ENCODE results near the gene RXRA.

Gene RXRA

DNA sequence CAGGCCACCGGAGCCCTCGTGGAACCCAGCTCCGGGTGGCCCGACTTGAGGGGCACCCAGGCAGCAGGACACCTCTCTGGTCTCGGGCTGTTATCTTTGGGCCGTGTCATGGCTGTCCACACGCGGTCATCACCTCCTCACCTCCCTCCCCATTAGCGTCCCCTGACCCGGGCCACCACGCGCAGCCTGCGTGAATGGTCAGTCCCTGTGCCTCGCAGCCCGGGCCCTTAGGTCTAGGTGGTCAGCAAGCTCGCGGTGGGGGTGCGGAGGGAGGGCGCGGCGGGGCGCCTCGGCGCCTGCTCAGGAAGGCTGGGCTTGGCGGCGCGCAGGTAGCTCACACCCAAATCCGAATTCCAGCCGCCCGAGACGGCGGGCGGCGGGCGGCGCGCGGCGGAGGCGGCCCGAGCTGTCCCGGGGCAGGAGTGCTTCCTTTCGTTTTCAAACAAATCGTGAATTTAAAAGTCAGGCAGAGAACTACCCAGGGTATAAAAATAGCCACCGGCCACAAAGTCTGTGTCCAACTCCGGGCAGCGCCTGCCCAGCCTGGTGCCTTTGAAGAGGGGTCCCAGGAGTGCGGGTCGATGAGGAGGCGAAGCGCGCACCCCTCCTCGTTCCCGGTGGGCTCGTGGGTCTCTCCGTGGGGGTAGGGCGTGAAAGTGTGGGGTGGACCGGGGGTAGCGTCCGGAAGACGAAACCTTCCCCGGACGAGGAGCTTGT is 1.0 kb upstream of the RXRA start:
- no peak for DNase-seq

DNA sequence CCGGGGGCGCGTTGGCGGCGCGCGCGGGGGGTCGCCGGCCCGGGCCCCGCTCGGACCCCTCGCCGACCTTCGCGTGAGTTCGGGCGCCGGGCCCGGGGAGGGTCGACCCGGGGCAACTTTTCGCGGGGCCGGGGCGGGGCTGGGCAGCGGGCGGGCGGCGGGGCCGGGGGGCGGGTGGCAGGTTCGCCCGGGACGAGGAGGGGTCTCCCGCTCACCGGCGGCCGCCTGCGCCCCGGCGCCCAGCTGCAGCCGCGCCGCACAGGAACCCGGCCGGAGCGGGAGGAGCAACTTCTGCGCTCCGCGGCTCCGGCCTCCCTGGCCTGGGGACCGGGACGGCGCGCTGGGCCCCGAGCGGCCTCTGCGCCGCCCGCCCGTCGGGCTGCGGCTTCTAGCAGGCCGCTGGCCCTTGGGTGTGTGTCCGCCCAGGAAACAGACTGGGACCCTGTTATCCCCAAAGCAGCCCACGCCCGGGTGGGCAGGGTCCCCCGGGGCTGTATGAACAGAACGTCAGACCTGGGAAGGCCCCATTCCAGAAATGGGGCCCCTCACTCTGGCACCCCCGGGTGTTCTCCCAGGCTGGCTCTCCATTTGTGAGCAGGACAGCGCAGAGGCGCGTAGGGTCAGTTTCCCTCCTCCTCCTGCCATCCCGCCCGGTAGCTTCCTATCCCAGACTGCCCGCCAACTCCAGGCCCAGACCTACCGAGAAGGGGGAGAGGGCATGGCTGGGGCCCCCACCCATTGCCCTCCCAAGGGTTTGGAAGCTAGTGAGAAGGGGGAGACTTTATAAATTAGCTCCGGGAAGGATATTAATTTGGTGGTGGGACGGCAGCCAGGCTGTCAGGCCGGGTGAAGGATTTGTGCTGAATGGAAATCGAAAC is 708 bp downstream of the RXRA start:
- no peak for DNase-seq

GRCh38 chr9:134327671-134328231 is 1.5 kb downstream of the RXRA start:
- no peak for DNase-seq

GRCh38 chr9:134328341-134328840 is 2.1 kb downstream of the RXRA start:
- DNase-seq, result no peak

DNA sequence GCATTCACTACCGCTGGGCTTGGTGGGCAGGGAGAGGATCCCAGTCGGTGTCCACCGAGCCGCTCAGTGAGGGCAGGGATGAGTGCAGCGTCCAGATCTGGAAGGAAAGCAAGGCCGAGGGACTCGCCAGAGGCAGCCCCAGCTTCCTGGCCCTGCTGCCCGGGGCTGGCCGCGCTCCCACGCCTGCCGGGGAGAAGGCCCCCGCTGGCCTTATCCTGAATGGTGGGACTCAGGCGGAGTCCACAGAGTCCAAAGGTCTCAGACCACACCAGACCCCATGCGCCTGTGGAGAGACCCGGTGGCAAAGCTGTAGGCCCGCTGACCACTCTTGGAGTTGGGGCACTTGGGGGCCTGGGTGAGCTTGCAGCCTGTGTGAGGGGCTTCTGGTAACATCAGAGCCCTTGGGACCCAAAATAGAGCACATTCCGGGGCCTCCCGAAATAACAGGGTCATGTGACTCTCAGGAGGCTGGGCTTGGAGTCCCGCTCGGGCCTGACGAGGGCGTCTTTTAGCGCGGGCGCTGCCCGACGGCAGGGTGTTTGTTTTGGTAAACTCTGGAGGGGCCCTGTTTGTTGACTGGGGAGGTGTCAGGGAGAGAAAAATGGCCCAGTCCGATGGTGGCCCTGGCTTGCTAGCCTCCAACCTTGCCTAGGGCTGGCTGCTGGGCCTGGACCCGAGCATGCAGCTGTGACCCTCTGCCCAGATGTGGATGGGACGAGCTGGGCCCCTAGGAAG is 2.8 kb downstream of the RXRA start:
- DNase-seq, result no peak

GRCh38 chr9:134329576-134329855 is 3.3 kb downstream of the RXRA start:
- DNase-seq, result no peak

DNA sequence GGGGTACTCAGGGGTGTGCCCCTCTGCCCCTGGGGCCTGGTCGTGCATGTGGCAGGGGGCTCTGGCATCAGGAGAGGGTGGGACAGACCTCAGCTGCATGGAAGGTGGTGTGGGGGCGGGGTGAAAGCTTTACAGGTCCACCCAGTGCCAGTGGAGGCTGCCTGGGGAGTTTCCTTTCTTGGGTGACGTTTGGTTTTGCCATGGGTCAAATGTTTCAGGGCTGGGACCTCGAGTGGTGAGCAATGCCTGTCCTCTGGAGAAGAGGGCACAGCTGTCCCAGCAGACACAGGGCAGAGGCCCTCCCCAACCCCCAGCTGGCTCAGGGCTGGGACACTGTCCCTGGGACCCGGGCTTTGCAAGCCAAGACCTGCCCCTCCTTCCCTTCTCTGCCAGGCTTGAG is 3.6 kb downstream of the RXRA start:
- no peak for DNase-seq

DNA sequence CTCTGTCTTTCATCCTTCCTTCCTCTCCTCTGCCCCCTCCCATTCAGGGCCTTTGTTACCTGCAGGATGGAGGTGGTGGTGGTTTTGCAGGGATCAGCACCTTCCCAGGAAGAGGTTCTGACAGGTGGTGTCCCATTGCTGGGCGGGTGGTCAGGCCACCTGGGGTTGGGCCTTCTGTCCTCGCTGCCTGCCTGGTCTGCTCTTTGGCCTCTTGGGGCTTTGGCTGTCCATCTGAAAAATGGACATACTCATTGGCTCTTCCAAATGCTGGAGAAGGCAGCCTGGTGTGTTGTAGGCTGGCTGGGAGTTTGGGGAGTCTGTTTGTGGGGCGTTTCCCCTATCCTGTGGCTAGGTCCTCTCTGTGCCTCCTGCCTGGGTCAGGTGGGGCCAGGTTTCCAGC is 4.3 kb downstream of the RXRA start:
- no peak for DNase-seq

GRCh38 chr9:134331186-134332025 is 5.2 kb downstream of the RXRA start:
- DNase-seq, result no peak

- no peak for DNase-seq
Measured at GRCh38 chr9:134332266-134332665, 6.0 kb downstream of the RXRA start.

- no peak for DNase-seq
Measured at GRCh38 chr9:134332841-134333233, 6.6 kb downstream of the RXRA start.

DNA sequence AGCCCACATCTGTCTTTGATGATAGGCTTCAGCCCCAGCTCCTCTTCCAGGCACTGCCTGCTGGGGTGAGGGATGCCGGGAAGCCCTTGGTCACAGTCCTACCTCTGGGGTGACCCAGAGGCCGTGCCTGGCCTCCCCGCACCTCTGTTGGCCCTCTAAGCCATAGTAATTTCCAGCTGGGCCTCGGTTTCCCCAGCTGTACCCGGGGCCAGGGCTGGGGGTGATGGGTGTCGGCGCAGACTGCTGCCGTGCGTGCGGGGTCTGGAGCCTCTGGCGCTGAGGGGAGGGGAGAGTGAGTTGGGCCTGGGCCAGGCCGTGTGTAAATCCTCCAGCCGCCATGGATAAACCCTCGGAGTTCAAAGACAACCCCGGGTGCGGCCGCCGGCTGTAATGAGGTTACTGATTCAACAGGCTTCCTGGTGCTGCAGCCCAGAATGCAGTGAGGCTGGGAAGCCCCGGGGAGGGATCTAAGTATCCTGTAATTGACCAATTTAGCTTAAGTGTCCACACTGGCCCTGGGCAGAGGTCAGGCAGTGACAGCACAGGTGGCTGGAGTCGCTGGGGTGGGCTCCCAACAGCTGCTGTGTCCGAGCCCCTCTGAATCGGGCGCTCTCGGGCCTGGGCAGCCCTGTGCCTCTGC is 7.1 kb downstream of the RXRA start:
- DNase-seq, result no peak

DNA sequence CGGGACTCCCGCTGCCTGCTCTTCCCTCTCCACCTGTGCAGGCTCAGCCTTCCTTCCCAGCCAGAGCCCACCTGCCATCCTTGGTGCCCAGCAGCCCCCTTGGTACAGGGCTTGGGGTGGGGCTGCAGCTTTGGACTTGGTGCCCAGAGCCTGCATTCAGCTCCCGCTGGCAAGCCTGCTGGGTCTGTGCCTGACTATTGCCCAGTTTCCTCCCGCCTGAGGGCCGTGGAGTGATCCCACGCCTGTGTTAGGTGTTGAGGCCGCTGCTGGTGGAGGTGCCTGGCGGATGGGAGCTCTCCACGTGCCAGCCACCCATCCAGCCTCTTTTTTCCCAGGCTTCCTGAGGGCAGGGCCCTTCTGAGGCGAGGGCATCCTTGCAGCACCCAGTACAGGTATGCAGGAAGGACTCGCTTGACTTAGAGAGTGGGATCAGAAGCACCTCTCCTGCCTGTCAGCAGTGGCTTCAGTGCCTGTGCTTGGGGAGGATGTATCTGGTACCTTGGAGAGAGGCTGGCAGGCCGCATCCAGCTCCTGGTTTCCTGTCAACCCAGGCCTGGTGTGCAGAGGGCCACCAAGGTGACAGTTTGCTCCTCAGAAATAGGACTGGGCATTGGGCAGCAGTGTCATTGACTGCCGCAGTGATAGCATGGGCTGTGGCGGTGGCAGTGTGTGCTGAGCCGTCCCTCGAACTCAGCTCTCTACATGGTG is 7.8 kb downstream of the RXRA start:
- DNase-seq, result no peak

- DNase-seq, result no peak
Measured at GRCh38 chr9:134335061-134335460, 8.8 kb downstream of the RXRA start.

GRCh38 chr9:134335486-134336220 is 9.4 kb downstream of the RXRA start:
- DNase-seq, result no peak

- no peak for DNase-seq
Measured at GRCh38 chr9:134336228-134336627, 10.0 kb downstream of the RXRA start.

DNA sequence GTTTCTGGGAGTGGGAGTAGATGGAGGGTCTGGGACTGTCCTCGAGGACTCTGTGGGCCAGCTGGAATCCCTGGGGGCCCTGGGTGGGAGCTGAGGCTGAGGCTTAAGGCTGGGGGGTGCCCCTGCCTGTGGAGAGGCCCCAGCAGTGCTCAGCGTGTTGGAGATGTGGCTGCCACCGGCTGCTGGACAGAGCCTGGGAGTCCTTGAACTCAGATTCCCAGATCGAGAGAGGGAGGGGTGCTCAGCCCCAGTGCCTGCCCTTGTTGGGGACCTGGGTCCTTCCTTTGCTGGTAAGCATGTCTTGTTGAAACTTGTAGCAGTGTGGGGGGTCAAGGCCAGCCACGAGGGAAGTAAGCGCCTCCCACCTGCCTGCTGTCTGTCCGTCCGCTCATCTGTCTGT is 10.7 kb downstream of the RXRA start:
- DNase-seq, result no peak

- no peak for DNase-seq
Measured at GRCh38 chr9:134337469-134337868, 11.2 kb downstream of the RXRA start.

DNA sequence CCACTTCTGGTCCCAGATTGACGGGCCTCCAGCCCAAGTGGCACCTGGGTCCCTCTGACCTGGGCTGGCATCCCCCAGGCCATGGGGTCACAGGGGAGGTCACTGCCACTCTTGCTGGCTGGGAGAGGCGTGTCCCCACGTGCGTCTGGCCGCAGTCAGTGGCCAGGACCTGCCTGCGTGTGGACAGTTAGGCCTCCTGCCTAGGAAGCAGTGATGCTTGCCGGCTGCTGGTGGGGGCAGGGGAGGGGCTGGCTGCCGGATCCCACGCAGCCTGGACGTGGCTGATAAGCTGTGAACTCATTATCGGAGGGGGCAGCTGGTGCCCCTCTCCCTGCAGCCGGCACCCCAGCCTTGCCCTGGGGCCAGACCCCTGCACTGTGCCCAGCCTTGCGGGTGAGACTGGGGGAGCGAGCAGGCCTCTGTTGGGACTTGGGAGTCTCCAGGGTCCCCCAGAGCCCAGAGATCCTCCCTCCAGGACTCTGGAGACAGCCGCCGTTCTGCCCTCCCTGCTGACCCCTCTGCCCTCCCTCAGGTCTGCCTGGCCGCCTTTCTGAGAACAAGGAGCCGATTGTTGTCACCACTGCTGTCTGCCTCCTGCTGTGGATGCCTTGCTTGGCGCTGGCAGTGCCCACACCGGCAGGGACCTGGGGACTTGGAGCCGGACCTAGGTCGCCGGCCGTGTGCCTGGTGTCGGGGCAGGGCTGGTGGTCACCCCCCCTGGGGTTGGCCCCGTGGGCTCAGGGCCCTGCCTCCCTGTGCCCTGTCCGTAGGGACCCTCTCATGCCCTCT is 12.3 kb downstream of the RXRA start:
- DNase-seq, result no peak

Data from NCI-H2107 (cell line).